ENCODE measurements around the gene PDYN. TPM values are rescaled to one million over a fixed set of nuclear protein-coding genes. Genes with fewer than 3 reads are reported as not detected.

Gene PDYN
- total RNA-seq, 1 donor from 2014 or later, result not detected

GRCh38 chr20:2026514-2026913 is 32.7 kb upstream of the PDYN start:
- no peaks in the 10 kb centered on the region for H3K9me3 Mint-ChIP-seq
- no peak overlapping the region for H3K4me3 Mint-ChIP-seq
- TF ChIP-seq CTCF (IDR thresholded peaks at IDR 0.05; ENCODE audit: unreplicated experiment), result no peak
- no peaks in the 10 kb centered on the region for H3K4me1 Mint-ChIP-seq
- peaks cover 62% of the 10 kb centered on the region for H3K27me3 Mint-ChIP-seq (ENCODE audit: low read depth)
- H3K36me3 Mint-ChIP-seq, result no peaks in the 10 kb centered on the region
- H3K27ac Mint-ChIP-seq, result no peak overlapping the region
- no peak for DNase-seq (ENCODE audit: low spot score in 2 of 2, unreplicated experiment in 2 of 2)

DNA sequence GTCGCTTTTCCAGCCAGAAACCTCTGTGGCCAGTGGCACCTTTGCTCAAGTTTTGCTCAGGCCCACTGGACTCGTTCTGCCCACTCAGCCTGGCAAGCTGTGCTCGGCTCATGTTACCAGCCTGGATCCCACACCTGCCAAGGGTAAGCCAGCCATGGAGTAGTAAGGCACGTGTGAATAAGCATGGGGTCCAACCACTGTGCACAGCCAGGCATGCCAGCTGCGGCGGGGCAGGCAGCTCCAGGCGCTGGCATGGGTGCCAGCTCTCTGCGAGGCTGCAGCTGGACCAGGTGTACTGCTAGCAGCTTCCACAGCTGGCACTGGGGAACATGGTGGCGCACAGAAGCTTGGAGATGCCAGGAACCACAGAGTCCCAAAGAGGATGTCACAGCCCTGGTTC is 32.1 kb upstream of the PDYN start:
- DNase-seq (ENCODE audit: low spot score in 2 of 2, unreplicated experiment in 2 of 2), result no peak
- no peak for TF ChIP-seq CTCF (IDR thresholded peaks at IDR 0.05; ENCODE audit: unreplicated experiment)
- H3K9me3 Mint-ChIP-seq, result no peaks in the 10 kb centered on the region
- no peak overlapping the region for H3K4me3 Mint-ChIP-seq
- H3K4me1 Mint-ChIP-seq, result no peaks in the 10 kb centered on the region
- H3K27me3 Mint-ChIP-seq (ENCODE audit: low read depth), result peaks cover 62% of the 10 kb centered on the region
- no peak overlapping the region for H3K27ac Mint-ChIP-seq
- no peaks in the 10 kb centered on the region for H3K36me3 Mint-ChIP-seq

DNA sequence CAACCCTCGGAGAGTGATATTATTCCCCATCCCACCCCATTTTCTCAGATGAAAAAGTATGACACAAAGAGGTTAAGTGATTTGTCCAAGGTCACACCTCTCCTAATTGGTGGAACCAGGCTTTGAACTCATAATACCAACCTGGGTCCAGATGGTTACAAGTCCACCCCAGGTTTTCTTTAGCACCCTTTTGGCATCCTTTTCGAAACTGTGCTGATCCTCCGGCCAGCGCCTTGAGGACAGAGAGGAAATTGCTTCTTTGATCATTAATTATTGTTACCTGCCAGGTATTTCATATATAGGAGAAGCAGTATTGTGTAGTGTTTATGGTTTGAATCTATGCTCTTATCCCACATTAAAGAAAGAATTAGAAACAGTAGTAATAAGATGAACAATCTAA is 29.3 kb upstream of the PDYN start:
- Mint-ChIP-seq H3K27me3 (ENCODE audit: low read depth) (peaks cover 75% of the 10 kb centered on the region), H3K27ac (no peak overlapping the region), H3K4me1 (no peaks in the 10 kb centered on the region), H3K36me3 (no peaks in the 10 kb centered on the region), H3K4me3 (no peak overlapping the region), H3K9me3 (no peaks in the 10 kb centered on the region)
- TF ChIP-seq CTCF (IDR thresholded peaks at IDR 0.05; ENCODE audit: unreplicated experiment), result no peak
- no peak for DNase-seq (ENCODE audit: low spot score in 2 of 2, unreplicated experiment in 2 of 2)

DNA sequence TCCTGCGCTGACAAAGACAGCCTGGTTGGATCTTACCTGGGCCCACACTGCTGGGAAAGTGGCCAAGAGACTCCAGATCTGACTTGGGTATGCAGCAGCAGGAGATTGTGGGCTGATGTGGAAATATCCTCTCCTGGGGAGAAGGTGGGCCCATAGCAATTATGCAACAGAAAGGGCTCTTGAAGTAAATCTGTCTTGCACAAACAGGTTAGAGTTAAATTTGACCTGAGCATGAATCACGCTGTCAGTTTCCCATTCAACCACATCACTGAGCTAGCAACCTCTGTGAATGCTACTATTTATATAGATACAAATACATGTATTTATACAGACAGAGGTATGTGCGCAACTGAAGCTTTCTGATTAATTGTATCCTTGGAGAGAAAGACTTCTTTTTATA is 28.3 kb upstream of the PDYN start:
- H3K4me1 Mint-ChIP-seq, result no peaks in the 10 kb centered on the region
- no peaks in the 10 kb centered on the region for H3K36me3 Mint-ChIP-seq
- DNase-seq (ENCODE audit: low spot score in 2 of 2, unreplicated experiment in 2 of 2), result no peak
- H3K27ac Mint-ChIP-seq, result no peak overlapping the region
- peaks cover 80% of the 10 kb centered on the region for H3K27me3 Mint-ChIP-seq (ENCODE audit: low read depth)
- no peak overlapping the region for H3K4me3 Mint-ChIP-seq
- no peak for TF ChIP-seq CTCF (IDR thresholded peaks at IDR 0.05; ENCODE audit: unreplicated experiment)
- H3K9me3 Mint-ChIP-seq, result no peaks in the 10 kb centered on the region

- no peak overlapping the region for H3K27ac Mint-ChIP-seq
Measured at GRCh38 chr20:2010533-2010932, 16.7 kb upstream of the PDYN start.

More at GRCh38 chr20:2010533-2010932, 16.7 kb upstream of the PDYN start:
- H3K4me1 Mint-ChIP-seq, result no peaks in the 10 kb centered on the region
- H3K9me3 Mint-ChIP-seq, result no peaks in the 10 kb centered on the region
- no peak overlapping the region for H3K4me3 Mint-ChIP-seq
- TF ChIP-seq CTCF (IDR thresholded peaks at IDR 0.05; ENCODE audit: unreplicated experiment), result no peak
- DNase-seq (ENCODE audit: low spot score in 2 of 2, unreplicated experiment in 2 of 2), result no peak
- H3K27me3 Mint-ChIP-seq (ENCODE audit: low read depth), result peaks cover 62% of the 10 kb centered on the region
- no peaks in the 10 kb centered on the region for H3K36me3 Mint-ChIP-seq
